Uterus (tissue), 4 donors: Measurements from ENCODE around the gene GPR32. TPM values are rescaled to one million over a fixed set of nuclear protein-coding genes. Genes with fewer than 3 reads are reported as not detected.

ENCODE experiments used
- DNase-seq, 2 donors: peaks; one replicate each; pipeline ENCODE4 v3.0.0-alpha.2; 2019 to 2020
- H3K27ac ChIP-seq, 2 donors: fragments of 200-600 bp; sonication (generic); 1 replicate in 1 of 2; 2 replicates in 1 of 2; pipeline ENCODE4 v1.5.1; 2016 to 2018
- H3K27me3 ChIP-seq, 2 donors: fragments of 200-600 bp; sonication (generic); one replicate each; pipeline ENCODE4 v1.5.1; 2018 to 2019; ENCODE audit warnings: control low read depth in 1 of 2
- H3K36me3 ChIP-seq, 2 donors: fragments of 200-600 bp; sonication (generic); one replicate each; pipeline ENCODE4 v1.5.1; 2019; ENCODE audit warnings: control low read depth in 1 of 2
- H3K4me1 ChIP-seq, 2 donors: fragments of 200-600 bp; sonication (generic); one replicate each; pipeline ENCODE4 v1.5.1; 2018 to 2019; ENCODE audit warnings: control low read depth in 1 of 2
- H3K4me3 ChIP-seq, 2 donors: fragments of 200-600 bp; sonication (generic); 1 replicate in 1 of 2; 2 replicates in 1 of 2; pipeline ENCODE4 v1.5.1; 2018 to 2019; ENCODE audit warnings: mild to moderate bottlenecking in 1 of 2
- H3K9me3 ChIP-seq, 2 donors: fragments of 200-600 bp; sonication (generic); one replicate each; pipeline ENCODE4 v1.5.1; 2019; ENCODE audit warnings: control low read depth in 1 of 2
- POLR2A ChIP-seq, 2 donors: fragments of 450-650 bp; IDR thresholded peaks; one replicate each; pipeline ENCODE4 v1.6.1; 2016; ENCODE audit warnings: antibody characterized with exemption in 2 of 2, mild to moderate bottlenecking in 1 of 2, moderate library complexity in 1 of 2
- intact Hi-C: fragments of 100-400 bp; cut with DNase I; formaldehyde crosslinking; loops from one replicate; pipeline ENCODE4 v1.15.1; 2023; ENCODE audit warnings: low total_unique reads
- total RNA-seq, 4 donors: library from RNA; depleted of rRNA in 3 of 4; stranded (reverse); fragments of >200 nt in 3 of 4; gene quantifications; one replicate each; pipeline versions ENCODE4 v1.1.0 to v1.2.4, GENCODE V29; 2014 to 2023
- TF ChIP-seq, protein P1 (sequence below), 4 experiments: fragments of 200-600 bp in 2 of 4; fragments of 450-650 bp in 2 of 4; sonication (generic) in 2 of 4; IDR thresholded peaks; one replicate each; pipeline ENCODE4 v1.5.1; 2016 to 2019; ENCODE audit warnings: antibody characterized with exemption in 4 of 4, mild to moderate bottlenecking in 2 of 4, moderate library complexity in 1 of 4
- donor health status: DM: yes; HTN: yes; CAD: no.

GPR32 gene
- total RNA-seq, 4 donors from 2014 or later, result not detected

DNA sequence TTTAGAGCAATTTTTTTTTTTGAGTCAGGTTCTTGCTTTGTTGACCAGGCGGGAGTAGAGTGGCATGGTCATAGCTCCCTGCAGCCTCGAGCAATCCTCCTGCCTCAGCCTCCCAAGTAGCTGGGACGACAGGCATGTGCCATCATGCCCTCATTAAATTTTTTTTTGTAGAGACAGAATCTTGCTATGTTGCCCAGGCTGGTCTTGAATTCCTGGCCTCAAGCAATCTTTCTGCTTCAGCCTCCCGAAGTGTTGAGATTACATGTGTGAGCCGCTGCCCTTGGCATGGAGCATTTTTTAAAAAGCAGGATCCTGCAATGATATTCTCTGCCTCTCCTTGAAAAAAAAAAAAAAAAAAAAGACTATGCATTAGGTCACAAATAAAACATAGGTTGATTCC, 5.9 kb downstream of the GPR32 start:
- no peak for DNase-seq
- intact Hi-C loops, result loop anchor here (10.0 kb wide), 1 partner anchor 421 kb away; no protein-coding TSS in a partner anchor
- peaks cover 0 to 38% of the 10 kb centered on the region in 2 donors for H3K27me3 ChIP-seq
- H3K36me3 ChIP-seq, result no peaks in the 10 kb centered on the region
- H3K27ac ChIP-seq, result no peak overlapping the region
- no peaks in the 10 kb centered on the region for H3K9me3 ChIP-seq
- TF ChIP-seq, protein P1, sequence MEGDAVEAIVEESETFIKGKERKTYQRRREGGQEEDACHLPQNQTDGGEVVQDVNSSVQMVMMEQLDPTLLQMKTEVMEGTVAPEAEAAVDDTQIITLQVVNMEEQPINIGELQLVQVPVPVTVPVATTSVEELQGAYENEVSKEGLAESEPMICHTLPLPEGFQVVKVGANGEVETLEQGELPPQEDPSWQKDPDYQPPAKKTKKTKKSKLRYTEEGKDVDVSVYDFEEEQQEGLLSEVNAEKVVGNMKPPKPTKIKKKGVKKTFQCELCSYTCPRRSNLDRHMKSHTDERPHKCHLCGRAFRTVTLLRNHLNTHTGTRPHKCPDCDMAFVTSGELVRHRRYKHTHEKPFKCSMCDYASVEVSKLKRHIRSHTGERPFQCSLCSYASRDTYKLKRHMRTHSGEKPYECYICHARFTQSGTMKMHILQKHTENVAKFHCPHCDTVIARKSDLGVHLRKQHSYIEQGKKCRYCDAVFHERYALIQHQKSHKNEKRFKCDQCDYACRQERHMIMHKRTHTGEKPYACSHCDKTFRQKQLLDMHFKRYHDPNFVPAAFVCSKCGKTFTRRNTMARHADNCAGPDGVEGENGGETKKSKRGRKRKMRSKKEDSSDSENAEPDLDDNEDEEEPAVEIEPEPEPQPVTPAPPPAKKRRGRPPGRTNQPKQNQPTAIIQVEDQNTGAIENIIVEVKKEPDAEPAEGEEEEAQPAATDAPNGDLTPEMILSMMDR (IDR thresholded peaks at IDR 0.05), result no peak
- TF ChIP-seq POLR2A (IDR thresholded peaks at IDR 0.05), result no peak
- no peaks in the 10 kb centered on the region for H3K4me1 ChIP-seq
- H3K4me3 ChIP-seq, result no peak overlapping the region

DNA sequence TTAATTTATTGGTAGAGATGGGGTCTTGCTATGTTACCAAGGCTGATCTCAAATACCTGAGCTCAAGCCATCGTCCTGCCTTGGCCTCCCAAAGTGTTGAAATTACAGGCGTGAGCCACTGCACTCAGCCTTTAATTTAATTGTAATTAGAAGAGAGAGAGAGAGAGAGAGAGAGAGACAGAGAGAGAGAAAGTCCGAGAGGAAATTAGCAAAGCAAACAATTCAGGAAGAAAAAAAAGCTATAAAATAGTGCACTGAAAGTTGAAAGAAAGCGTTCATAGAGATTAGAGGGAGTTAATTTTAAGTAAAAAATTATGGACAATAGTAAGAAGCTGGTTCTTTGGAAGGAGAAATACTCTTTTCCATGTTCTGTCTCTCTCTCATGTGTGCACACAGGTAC, 7.0 kb downstream of the GPR32 start:
- Histone ChIP-seq H3K9me3 (no peaks in the 10 kb centered on the region), H3K36me3 (no peaks in the 10 kb centered on the region), H3K4me3 (no peak overlapping the region), H3K27ac (no peak overlapping the region), H3K4me1 (no peaks in the 10 kb centered on the region), H3K27me3 (peaks cover 0 to 38% of the 10 kb centered on the region in 2 donors)
- DNase-seq, result no peak
- intact Hi-C loops, result loop anchor here (10.0 kb wide), 1 partner anchor 422 kb away; no protein-coding TSS in a partner anchor
- TF ChIP-seq, protein P1 (IDR thresholded peaks at IDR 0.05), result no peak
- no peak for TF ChIP-seq POLR2A (IDR thresholded peaks at IDR 0.05)

GRCh38 chr19:50777830-50778303, 7.6 kb downstream of the GPR32 start:
- Histone ChIP-seq H3K4me3 (no peak overlapping the region), H3K9me3 (no peaks in the 10 kb centered on the region), H3K27me3 (peaks cover 0 to 38% of the 10 kb centered on the region in 2 donors), H3K36me3 (no peaks in the 10 kb centered on the region), H3K27ac (no peak overlapping the region), H3K4me1 (no peaks in the 10 kb centered on the region)
- DNase-seq, result no peak
- TF ChIP-seq, protein P1 (IDR thresholded peaks at IDR 0.05), result no peak
- no peak for TF ChIP-seq POLR2A (IDR thresholded peaks at IDR 0.05)
- intact Hi-C loops, result loop anchor here (10.0 kb wide), 1 partner anchor 423 kb away; no protein-coding TSS in a partner anchor

DNA sequence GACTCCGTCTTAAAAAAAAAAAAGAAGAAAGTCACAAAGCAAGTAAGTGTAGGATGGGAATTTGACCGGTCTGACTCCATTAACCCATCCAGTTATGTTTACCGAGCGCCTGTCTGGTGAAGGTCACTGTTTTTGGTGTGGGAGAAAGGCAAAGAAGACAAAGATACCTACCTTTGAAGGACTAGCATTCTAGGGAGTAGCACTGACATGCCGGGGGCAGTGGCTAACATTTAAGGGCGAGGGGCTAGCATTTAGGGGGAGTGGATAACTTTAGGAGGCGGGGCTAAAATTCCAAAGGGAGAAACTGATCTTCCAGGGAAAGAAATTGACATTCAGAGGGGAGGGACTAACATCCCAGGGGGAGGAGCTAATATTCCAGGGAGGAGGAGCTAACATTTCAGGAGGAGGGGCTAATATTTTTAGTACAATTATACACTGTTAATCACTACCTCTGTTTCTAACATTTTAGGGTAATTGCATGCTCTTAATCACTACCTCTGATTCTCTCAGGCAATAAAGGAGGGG, 8.7 kb downstream of the GPR32 start:
- H3K9me3 ChIP-seq, result no peaks in the 10 kb centered on the region
- intact Hi-C loops, result loop anchor here (10.0 kb wide), 1 partner anchor 424 kb away; no protein-coding TSS in a partner anchor
- no peaks in the 10 kb centered on the region for H3K4me1 ChIP-seq
- no peak overlapping the region for H3K27ac ChIP-seq
- DNase-seq, result no peak
- peaks cover 0 to 38% of the 10 kb centered on the region in 2 donors for H3K27me3 ChIP-seq
- H3K4me3 ChIP-seq, result no peak overlapping the region
- no peaks in the 10 kb centered on the region for H3K36me3 ChIP-seq
- TF ChIP-seq, protein P1 (IDR thresholded peaks at IDR 0.05), result no peak
- TF ChIP-seq POLR2A (IDR thresholded peaks at IDR 0.05), result no peak
